MG63 (cell line): ENCODE measurements around the gene THBS2. TPM values are rescaled to one million over a fixed set of nuclear protein-coding genes. Genes with fewer than 3 reads are reported as not detected.

Experiments used
- DNase-seq: peaks from one replicate; pipeline ENCODE4 v3.0.0-alpha.2; 2020
- H3K27me3 ChIP-seq: fragments of 250-450 bp; sonication (Bioruptor Pico); 2 replicates; pipeline ENCODE4 v1.5.1; 2020; ENCODE audit warnings: mild to moderate bottlenecking, moderate library complexity
- H3K36me3 ChIP-seq: fragments of 250-450 bp; sonication (Bioruptor Pico); 2 replicates; pipeline ENCODE4 v1.5.1; 2020; ENCODE audit warnings: mild to moderate bottlenecking, moderate library complexity
- H3K4me3 ChIP-seq: fragments of 250-450 bp; sonication (Bioruptor Pico); 2 replicates; pipeline ENCODE4 v1.5.1; 2020; ENCODE audit warnings: mild to moderate bottlenecking, moderate library complexity
- H3K9me3 ChIP-seq: fragments of 250-450 bp; sonication (Bioruptor Pico); 2 replicates; pipeline ENCODE4 v1.5.1; 2020; ENCODE audit warnings: mild to moderate bottlenecking, moderate library complexity
- total RNA-seq: library from RNA; depleted of rRNA; stranded (reverse); fragments of >200 nt; shearing (Covaris generic); gene quantifications from 2 replicates; pipeline ENCODE4 v1.2.3, GENCODE V29; 2014; ENCODE audit warnings: low replicate concordance

The THBS2 gene
- total RNA-seq, 1 experiment from 2014 or later: 194 TPM

DNA sequence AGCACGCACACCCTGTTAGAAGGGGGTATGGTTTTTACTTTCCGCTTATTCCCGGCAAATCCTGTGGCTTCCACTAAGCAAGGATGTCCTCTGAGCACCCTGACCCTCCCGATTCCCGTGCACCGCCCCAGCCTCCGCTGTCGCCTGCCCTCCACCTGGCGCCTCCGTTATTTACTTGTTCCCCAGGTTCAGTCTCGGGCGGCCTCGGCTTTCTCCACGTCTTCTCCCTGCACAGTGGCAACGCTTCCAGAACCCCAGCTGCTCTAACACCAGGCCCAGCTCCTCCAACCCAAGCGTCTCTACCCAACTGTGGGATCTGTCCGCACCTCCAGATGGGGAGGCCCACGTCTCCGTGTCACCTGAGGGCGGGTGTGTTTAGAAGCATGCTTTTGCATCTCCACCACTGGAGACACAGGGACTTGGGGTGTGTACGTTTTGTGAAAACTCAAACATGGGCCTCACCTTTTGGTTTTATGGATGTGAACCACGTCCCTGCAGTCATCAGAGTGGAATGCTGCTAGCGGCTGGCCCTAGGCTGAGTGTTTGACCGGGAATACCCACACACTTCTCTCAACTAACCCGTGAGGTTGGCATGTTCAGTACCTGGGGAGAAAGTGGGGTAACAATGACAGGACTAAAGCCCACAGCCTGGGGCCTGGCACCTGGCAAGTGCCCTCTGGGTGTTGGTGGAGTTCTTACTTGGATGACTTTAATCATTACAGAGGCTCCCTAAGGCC, 79.9 kb downstream of the THBS2 start:
- H3K36me3 ChIP-seq: peaks cover 41% of the 10 kb centered on the region
- peaks cover 5% of the 10 kb centered on the region; the same call in 1 of the 2 replicates for H3K9me3 ChIP-seq
- H3K27me3 ChIP-seq: no peaks in the 10 kb centered on the region
- DNase-seq: no peak
- H3K4me3 ChIP-seq: no peak overlapping the region

DNA sequence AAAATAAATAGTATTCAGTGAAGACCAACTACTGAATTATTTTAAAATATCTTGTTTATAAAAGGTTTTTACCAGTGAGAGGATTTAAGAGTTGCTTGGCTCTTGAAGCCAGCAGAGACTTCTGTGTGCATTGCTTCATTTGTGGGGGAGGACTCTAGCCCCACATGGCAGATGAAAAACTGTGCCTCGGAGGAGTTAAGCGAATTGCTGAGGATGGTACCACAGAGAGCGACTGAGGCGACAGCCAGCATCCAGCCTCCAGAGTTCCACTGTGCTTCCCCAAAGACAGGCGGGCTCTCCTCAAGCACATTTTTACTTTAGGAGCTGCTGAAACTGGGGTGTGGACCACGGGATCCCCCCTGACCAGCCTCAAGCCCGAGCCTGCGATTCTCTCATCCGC, 80.7 kb downstream of the THBS2 start:
- Histone ChIP-seq H3K4me3 (no peak overlapping the region), H3K27me3 (no peaks in the 10 kb centered on the region), H3K36me3 (peaks cover 39% of the 10 kb centered on the region), H3K9me3 (peaks cover 4% of the 10 kb centered on the region; the same call in 1 of the 2 replicates)
- no peak for DNase-seq

DNA sequence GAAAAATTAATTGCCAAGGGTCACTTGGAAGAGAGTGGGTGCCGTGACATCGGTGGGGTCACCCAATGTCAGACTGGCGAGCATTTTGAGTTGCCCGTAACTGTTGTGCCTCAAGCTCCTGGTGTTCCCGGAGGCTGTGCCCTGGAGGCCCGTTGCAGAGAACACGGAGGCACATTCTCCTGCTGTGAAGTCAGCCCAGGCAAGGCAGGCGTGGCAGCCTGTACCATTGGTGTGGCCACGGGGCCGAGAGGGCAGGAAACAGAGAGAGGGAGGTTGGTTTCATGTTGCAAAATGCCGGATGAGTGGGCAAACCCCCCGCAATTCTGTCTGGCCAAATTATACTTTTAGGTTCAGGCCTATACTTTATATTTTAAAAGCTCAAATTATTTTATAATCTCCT, 81.2 kb downstream of the THBS2 start:
- Histone ChIP-seq H3K9me3 (peaks cover 4% of the 10 kb centered on the region; the same call in 1 of the 2 replicates), H3K4me3 (no peak overlapping the region), H3K27me3 (no peaks in the 10 kb centered on the region), H3K36me3 (peaks cover 41% of the 10 kb centered on the region)
- peak; percentile 98 for DNase-seq

DNA sequence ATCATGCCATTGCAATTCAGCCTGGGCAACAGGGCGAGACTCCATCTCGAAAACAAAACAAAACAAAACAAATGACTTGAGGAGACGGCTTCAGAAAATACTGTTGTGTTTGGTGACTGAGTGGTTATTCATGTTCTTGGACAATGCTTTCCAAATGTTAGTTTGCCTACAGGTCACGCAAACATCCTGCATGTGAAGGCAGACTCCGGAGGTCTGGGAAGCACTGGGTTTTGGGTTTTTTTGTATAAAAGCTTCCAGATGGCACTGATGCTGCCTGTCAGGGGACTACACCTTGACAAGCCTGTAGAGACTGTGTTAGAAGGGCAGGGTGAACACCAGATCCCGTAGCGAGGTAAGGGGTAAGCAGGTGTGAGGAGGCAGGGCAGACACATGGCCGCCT, 81.7 kb downstream of the THBS2 start:
- Histone ChIP-seq H3K4me3 (no peak overlapping the region), H3K27me3 (no peaks in the 10 kb centered on the region), H3K9me3 (peaks cover 4% of the 10 kb centered on the region; the same call in 1 of the 2 replicates), H3K36me3 (peaks cover 46% of the 10 kb centered on the region)
- DNase-seq: peak; percentile 74

DNA sequence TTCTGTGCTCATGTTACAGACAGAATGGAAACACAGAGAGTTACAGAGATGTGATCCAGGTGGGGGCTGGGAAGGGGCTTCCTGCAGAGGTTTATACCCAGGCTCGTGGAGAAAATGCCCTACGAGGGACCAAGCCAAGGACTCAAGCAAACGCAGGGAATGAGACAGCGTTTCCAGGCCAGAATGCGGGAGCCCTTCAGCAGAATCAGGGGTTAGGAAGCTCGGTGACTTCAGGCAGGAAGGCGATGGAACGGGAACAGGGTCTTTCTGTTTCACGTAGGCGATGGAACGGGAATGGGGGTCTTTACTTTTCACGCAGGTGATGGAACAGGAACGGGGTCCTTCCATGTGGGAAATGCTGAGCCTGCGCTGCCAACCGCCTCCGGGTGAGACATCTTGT, 82.6 kb downstream of the THBS2 start:
- H3K27me3 ChIP-seq: no peaks in the 10 kb centered on the region
- no peak for DNase-seq

DNA sequence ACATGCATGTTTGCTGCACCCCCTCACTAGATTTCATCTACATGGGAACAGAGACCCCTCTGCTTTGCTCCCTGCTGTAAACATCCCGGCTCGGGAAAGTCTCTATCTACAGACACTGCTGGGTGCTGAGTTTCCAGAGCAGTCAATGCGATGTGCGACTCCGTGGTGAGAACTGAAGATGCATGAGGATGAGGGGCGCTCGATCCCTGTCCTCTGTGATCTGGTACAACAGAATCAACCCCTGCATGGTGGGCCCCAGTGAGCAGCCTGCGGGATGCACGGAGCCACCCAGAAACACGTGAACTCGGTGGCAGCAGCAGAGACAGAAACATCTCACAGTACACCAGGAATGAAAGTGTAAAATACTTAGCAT, 83.1 kb downstream of the THBS2 start:
- peaks cover 59% of the 10 kb centered on the region for H3K36me3 ChIP-seq
- DNase-seq: no peak
- peaks cover 4% of the 10 kb centered on the region; the same call in 1 of the 2 replicates for H3K9me3 ChIP-seq
- no peak overlapping the region for H3K4me3 ChIP-seq
- no peaks in the 10 kb centered on the region for H3K27me3 ChIP-seq

More for the DNA sequence above, 82.6 kb downstream of the THBS2 start:
- Histone ChIP-seq H3K4me3 (no peak overlapping the region), H3K36me3 (peaks cover 55% of the 10 kb centered on the region), H3K9me3 (peaks cover 4% of the 10 kb centered on the region; the same call in 1 of the 2 replicates)

DNA sequence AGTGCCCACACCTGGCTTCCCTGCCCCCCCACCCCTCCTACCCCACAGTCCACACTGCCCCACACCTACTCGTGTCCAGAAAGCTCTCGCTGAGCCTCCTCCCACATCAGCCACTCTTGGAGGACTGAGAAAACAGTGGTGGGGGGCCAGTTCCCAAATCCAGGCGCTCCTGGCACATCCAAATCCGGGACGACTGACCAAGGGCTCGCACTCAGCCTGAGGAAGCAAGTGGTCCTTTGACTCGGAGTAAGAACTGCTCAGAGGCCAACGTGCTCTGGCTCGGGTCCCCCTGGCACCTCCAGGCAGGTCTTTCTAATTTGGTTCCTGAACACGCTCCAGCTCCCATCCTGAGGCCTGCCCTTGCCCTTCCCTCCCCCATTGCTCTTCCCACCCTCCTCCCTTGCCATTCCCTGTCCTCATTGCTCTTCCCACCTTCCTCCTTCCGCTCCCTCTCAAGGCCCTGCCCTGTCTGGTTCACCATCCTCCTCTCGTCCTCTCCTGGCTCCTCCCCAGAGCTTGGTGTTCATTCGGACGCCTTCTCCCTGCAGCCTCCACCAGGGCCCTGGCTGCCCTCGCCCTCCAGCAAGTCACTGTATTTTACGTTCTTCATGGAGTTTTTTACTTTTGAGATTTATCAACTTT, 83.6 kb downstream of the THBS2 start:
- H3K27me3 ChIP-seq: no peaks in the 10 kb centered on the region
- DNase-seq: no peak
- no peak overlapping the region for H3K4me3 ChIP-seq
- peaks cover 63% of the 10 kb centered on the region for H3K36me3 ChIP-seq
- H3K9me3 ChIP-seq: peaks cover 4% of the 10 kb centered on the region; the same call in 1 of the 2 replicates

DNA sequence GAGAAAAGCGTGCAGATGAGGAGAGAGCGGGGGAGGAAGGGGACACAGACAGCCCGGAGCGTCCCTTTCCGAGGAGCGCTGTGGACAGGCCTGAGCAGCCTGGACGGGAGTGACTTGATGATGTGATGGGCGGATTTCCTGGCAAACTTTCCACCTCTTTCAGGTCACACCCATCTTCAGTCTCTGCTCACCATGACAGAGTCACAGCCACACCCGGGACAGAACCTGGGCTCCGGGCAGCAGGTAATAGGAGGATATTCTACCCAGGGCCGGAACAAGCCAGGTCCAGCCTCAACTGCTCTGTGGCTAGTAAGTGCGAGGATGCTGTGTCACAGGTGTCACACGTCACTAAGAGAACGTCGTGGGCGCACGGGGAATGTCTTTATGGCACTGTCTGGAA, 84.3 kb downstream of the THBS2 start:
- H3K27me3 ChIP-seq: no peaks in the 10 kb centered on the region
- DNase-seq: no peak

DNA sequence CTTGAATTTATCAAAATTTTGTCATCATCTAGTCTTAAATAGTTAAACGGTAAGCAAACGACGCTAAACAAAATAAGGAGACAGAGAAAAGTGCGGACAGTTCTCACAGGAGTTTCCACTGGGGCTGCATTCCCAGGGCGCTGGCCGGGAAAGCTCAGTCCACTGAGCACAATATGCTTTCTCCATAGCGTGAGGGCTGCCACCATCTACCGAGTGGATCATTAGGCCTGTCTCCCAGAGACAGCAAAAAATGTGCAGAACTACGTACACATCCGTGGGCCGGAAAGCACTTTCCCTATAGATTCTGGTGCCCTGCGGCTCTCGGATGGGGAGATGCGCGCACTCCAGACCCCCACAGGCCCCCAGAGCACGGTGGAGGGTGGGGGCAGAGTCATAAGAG, 84.9 kb downstream of the THBS2 start:
- H3K27me3 ChIP-seq: no peaks in the 10 kb centered on the region
- peaks cover 8% of the 10 kb centered on the region for H3K9me3 ChIP-seq
- DNase-seq: no peak
- H3K4me3 ChIP-seq: no peak overlapping the region
- peaks cover 62% of the 10 kb centered on the region for H3K36me3 ChIP-seq

More for the DNA sequence above, 84.3 kb downstream of the THBS2 start:
- H3K36me3 ChIP-seq: peaks cover 63% of the 10 kb centered on the region
- no peak overlapping the region for H3K4me3 ChIP-seq
- H3K9me3 ChIP-seq: peaks cover 5% of the 10 kb centered on the region

DNA sequence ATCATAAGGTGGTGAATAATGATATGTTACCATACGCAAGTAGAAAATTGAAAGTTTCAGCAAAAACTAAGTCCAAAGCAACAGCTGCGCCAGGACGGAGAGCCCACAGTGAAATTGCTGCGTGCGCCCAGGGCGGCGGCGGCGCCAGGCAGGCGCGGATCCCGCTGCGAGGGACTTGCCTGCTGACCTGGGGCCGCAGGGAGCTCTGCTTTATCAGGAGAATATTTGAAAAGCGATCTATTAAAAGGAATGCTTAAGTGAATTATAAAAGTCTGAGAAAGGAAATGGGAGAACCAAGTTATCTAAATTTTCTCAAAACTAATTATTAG, 85.4 kb downstream of the THBS2 start:
- Histone ChIP-seq H3K36me3 (peaks cover 57% of the 10 kb centered on the region), H3K27me3 (no peaks in the 10 kb centered on the region), H3K4me3 (no peak overlapping the region), H3K9me3 (peaks cover 8% of the 10 kb centered on the region)
- DNase-seq: peak; percentile 94

DNA sequence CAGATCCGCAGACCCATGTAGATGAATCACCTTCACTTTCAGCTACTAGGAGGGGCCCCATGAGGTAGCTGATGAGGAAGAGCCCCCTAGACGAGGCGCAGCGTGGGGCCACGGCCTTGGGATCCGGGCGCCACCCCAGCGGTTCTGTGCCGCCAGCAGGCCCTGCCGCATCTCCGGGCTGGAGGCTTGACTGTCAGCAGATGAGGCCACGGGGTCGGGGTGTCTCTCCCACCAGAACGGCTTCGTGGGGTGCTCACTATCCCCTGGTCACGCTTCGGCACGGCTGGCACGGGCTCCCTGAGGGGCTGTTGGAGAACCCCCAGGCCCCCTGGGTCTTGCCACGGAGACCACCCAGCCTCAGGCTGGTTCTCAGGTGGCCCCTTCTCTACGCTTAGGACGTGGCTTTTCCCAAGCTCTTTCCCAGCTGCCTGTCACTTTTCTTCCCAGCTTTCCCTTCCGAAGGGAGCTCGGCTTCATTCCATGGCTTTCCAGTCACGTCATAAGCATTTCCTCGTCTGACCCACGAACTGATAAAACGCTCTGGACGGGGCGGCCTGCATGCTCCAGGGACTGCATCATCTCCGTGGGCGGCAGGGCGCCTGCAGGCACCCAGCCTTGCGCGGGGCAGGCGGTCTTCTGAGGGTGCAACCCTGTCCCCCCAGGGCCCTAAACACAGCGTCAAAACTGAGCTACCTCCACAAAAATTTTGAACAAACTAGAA, 85.9 kb downstream of the THBS2 start:
- peak; percentile 98 for DNase-seq
- H3K36me3 ChIP-seq: peaks cover 54% of the 10 kb centered on the region
- peaks cover 8% of the 10 kb centered on the region for H3K9me3 ChIP-seq
- no peaks in the 10 kb centered on the region for H3K27me3 ChIP-seq
- H3K4me3 ChIP-seq: no peak overlapping the region

DNA sequence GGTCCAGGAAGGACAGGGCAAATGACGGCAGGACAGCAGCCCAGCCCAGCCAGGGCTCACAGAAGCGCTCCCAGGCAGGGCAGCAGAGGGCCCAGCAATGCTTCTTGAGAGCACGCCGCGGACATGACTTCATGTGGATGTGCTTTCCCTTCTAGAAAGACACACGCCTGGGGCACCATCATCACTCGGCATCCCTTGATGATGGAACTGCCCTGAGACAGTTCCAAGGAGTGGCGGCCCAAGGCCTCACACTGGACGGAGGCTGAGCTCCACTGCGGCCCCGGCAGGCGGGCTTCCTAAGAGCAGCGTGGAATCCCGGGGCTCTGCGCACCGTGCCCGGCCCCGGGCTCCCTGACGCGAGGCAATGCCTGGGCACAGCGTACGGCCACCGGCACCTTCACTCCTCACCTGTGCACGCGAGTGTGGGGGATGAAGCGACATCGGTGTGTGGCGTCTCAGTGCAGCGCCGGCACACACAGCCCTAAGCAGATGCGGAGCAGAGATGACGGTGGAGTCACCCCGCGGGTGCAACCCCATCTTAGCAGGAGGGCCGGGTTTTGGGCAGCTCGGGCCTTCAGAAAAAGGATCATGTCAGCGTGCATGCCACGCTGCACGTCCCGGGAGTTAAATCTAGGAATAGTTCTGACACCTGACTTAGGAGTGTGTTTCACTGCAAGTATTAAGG, 86.6 kb downstream of the THBS2 start:
- peaks cover 54% of the 10 kb centered on the region for H3K36me3 ChIP-seq
- no peaks in the 10 kb centered on the region for H3K27me3 ChIP-seq
- DNase-seq: no peak
- no peak overlapping the region for H3K4me3 ChIP-seq
- peaks cover 8% of the 10 kb centered on the region for H3K9me3 ChIP-seq
